GM12891 (cell line): ENCODE data around the gene ANKRD6.

Source experiments
- POLR2A ChIP-seq: IDR thresholded peaks from 2 replicates; pipeline ENCODE4 v1.6.1; 2011; ENCODE audit warnings: low read depth, low read length, control low read depth
- POLR2AphosphoS5 ChIP-seq: IDR thresholded peaks from 2 replicates; pipeline ENCODE4 v1.6.1; 2011; ENCODE audit warnings: low read depth, low read length, control low read depth

GRCh38 chr6:89443658-89444057 lies 10.7 kb downstream of the ANKRD6 start:
- no peak for TF ChIP-seq POLR2AphosphoS5
- no peak for TF ChIP-seq POLR2A
